ENCODE measurements around the gene RRP8. TPM values are rescaled to one million over a fixed set of nuclear protein-coding genes. Genes with fewer than 3 reads are reported as not detected.

Gene RRP8
- total and polyA plus RNA-seq, 9 of the 15 experiments (the other 6 are each of a cell fraction or from before 2014, with no cell fraction given): 5.7 to 47.3 (median 32.6) TPM

DNA sequence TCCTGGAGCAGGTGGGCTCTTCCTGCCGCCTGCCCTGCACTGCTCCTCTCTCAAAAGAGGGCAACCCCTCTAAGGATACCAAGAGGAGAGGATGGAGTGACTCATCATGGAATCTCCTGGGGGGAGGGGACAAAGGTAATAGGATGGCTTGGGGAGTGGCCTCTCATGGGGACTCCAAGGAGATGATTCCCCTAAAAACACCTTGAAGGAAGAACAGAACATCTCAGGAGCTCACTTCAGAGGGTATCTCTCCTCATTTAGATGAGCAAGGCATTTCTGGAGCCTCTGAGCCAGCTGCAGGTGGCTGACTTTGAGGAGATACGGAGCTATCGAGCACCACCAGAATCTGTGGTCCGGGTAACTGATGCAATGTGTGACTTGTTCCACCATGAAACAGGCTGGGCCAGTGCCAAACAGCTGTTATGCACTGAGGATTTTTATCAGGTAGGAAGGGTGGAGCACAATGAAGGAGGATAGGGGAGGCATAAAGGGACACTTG, 40.2 kb downstream of the RRP8 start (continued):
- no peak for TF ChIP-seq CUX1 (CRISPR knock-in tag; IDR thresholded peaks at IDR 0.05)
- no peak for TF ChIP-seq ZNF449 (CRISPR knock-in tag; IDR thresholded peaks at IDR 0.05)
- TF ChIP-seq ZNF384 (IDR thresholded peaks at IDR 0.05; ENCODE audit: low read depth, low read length): no peak
- no peak for TF ChIP-seq GATAD2A (IDR thresholded peaks at IDR 0.05)
- TF ChIP-seq ZNF253 (CRISPR knock-in tag; conservative IDR thresholded peaks at IDR 0.05): no peak
- TF ChIP-seq MTF1 (CRISPR knock-in tag; IDR thresholded peaks at IDR 0.05; ENCODE audit: borderline replicate concordance): no peak
- TF ChIP-seq ZNF324 (CRISPR knock-in tag; IDR thresholded peaks at IDR 0.05): no peak
- TF ChIP-seq RBFOX2 (IDR thresholded peaks at IDR 0.05; ENCODE audit: low read depth, low read length): no peak
- no peak for TF ChIP-seq CBFB (CRISPR knock-in tag; IDR thresholded peaks at IDR 0.05)
- TF ChIP-seq YY1 (IDR thresholded peaks at IDR 0.05; ENCODE audit: borderline replicate concordance in 1 of 3, control insufficient read depth in 1 of 3, extremely low read depth in 1 of 3, insufficient read depth in 3 of 3, insufficient read length in 1 of 3, insufficient replicate concordance in 2 of 3, low read depth in 1 of 3, low read length in 2 of 3): peak in 1 of 3 experiments; percentile 18
- TF ChIP-seq CLOCK (CRISPR knock-in tag; IDR thresholded peaks at IDR 0.05; ENCODE audit: borderline replicate concordance): no peak
- no peak for TF ChIP-seq ZNF785 (CRISPR knock-in tag; IDR thresholded peaks at IDR 0.05)
- no peak for TF ChIP-seq CHAMP1 (IDR thresholded peaks at IDR 0.05)
- TF ChIP-seq ATF7 (IDR thresholded peaks at IDR 0.05): peak; percentile 83; the same call in 1 of the 2 replicates
- TF ChIP-seq CEBPG (CRISPR knock-in tag; IDR thresholded peaks at IDR 0.05): peak; percentile 96
- TF ChIP-seq CEBPG (tag; conservative IDR thresholded peaks at IDR 0.05 in 1 of 2, IDR thresholded peaks at IDR 0.05 in 1 of 2): peak; percentile 62 to 84; a peak in 3 of 4 replicates

Data from K562 (cell line).